ENCODE data around the gene MEF2A. TPM values are rescaled to one million over a fixed set of nuclear protein-coding genes. Genes with fewer than 3 reads are reported as not detected.

Gene MEF2A
- total RNA-seq, 4 donors from 2014 or later: 55.3 to 155 (median 105) TPM

GRCh38 chr15:99762288-99762687 lies 196.5 kb downstream of the MEF2A start:
- H3K36me3 ChIP-seq: no peaks in the 10 kb centered on the region
- no peaks in the 10 kb centered on the region for H3K4me1 ChIP-seq
- intact Hi-C loops (cut with DNase I): no loop called here
- no peaks in the 10 kb centered on the region for H3K27me3 ChIP-seq
- H3K9me3 ChIP-seq: no peaks in the 10 kb centered on the region
- WGBS, 2 donors: 83 to 100% methylated on average over 1 of the region's 1 CpG
- no peak overlapping the region for H3K27ac ChIP-seq
- no peak overlapping the region for H3K4me3 ChIP-seq (replicated peaks in 1 of 3)
- TF ChIP-seq POLR2A (IDR thresholded peaks at IDR 0.05): no peak
- TF ChIP-seq, protein P1, sequence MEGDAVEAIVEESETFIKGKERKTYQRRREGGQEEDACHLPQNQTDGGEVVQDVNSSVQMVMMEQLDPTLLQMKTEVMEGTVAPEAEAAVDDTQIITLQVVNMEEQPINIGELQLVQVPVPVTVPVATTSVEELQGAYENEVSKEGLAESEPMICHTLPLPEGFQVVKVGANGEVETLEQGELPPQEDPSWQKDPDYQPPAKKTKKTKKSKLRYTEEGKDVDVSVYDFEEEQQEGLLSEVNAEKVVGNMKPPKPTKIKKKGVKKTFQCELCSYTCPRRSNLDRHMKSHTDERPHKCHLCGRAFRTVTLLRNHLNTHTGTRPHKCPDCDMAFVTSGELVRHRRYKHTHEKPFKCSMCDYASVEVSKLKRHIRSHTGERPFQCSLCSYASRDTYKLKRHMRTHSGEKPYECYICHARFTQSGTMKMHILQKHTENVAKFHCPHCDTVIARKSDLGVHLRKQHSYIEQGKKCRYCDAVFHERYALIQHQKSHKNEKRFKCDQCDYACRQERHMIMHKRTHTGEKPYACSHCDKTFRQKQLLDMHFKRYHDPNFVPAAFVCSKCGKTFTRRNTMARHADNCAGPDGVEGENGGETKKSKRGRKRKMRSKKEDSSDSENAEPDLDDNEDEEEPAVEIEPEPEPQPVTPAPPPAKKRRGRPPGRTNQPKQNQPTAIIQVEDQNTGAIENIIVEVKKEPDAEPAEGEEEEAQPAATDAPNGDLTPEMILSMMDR (IDR thresholded peaks at IDR 0.05): no peak
- DNase-seq: no peak

DNA sequence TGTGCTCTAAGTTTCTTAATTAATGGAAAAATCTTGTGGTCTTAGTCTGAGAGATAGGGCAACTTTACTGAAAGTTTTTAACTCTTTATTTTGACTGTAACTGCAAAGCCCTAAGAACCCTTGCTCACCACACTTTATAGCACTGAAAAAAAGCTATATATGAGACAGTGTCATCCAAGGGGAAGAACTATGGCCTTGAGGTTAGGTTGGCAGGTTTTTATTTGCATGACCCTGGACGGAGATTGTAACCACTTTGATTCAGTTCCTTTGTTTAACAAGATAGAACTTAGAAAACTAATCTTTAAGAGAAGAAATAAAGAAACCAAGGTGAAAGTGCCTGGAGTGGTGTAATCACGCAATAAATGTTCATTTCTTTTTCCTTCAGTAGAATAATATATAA lies 198.0 kb downstream of the MEF2A start:
- TF ChIP-seq POLR2A (IDR thresholded peaks at IDR 0.05): no peak
- TF ChIP-seq, protein P1 (IDR thresholded peaks at IDR 0.05): no peak
- intact Hi-C loops (cut with DNase I): no loop called here
- no peaks in the 10 kb centered on the region for H3K4me1 ChIP-seq

DNA sequence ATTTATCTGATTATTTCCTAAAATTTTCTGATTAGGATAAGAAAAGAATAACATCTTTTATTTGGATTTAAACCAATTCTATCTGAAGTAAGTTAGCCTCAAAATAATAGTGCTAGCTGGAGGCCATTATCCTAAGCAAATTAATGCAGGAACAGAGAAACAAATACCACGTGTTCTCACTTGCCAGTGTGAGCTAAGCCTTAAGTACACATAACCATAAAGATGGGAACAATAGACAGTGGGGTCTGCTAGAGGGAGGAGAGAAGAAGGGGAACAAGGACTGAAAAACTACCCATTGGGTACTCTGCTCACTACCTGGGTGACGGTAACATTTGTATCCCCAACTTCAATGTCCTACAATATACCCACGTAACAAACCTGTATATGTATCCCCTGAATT lies 198.7 kb downstream of the MEF2A start:
- Histone ChIP-seq H3K27ac (no peak overlapping the region), H3K4me3 (replicated peaks in 1 of 3) (no peak overlapping the region), H3K36me3 (no peaks in the 10 kb centered on the region), H3K27me3 (no peaks in the 10 kb centered on the region), H3K9me3 (no peaks in the 10 kb centered on the region), H3K4me1 (no peaks in the 10 kb centered on the region)
- DNase-seq: no peak
- intact Hi-C loops (cut with DNase I): no loop called here
- no peak for TF ChIP-seq POLR2A (IDR thresholded peaks at IDR 0.05)
- TF ChIP-seq, protein P1 (IDR thresholded peaks at IDR 0.05): no peak
- 85 to 86% methylated on average over 3 of the region's 3 CpGs for WGBS, 2 donors

More for the DNA sequence above, 198.0 kb downstream of the MEF2A start:
- Histone ChIP-seq H3K36me3 (no peaks in the 10 kb centered on the region), H3K9me3 (no peaks in the 10 kb centered on the region), H3K27ac (no peak overlapping the region), H3K27me3 (no peaks in the 10 kb centered on the region), H3K4me3 (replicated peaks in 1 of 3) (no peak overlapping the region)
- 89 to 93% methylated on average over 2 of the region's 2 CpGs for WGBS, 2 donors
- DNase-seq: no peak

Small RNA genes within 50 kb of the gene (small RNA-seq; reads per million reads assigned to genes)
- gene RF00019: not detected

Other genes starting within 250 kb of the MEF2A start
- 1 to 10 TPM; 5.0 to 9.4 (median 7.0) TPM for gene LYSMD4, start 167.5 kb downstream of the MEF2A start, total RNA-seq

All from thyroid gland (tissue), 4 donors.